Karpas-422 (cell line): ENCODE data around the gene NRXN3. TPM values are rescaled to one million over a fixed set of nuclear protein-coding genes. Genes with fewer than 3 reads are reported as not detected.

Source experiments
- DNase-seq: peaks from one replicate; pipeline ENCODE4 v3.0.0-alpha.2; 2015
- H2AFZ ChIP-seq: fragments of 200-600 bp; sonication (generic); 2 replicates; pipeline ENCODE4 v1.6.1; 2014; ENCODE audit warnings: antibody characterized with exemption, low read length, mixed read lengths
- H3K27ac ChIP-seq: fragments of 200-600 bp; sonication (generic); 2 replicates; pipeline ENCODE4 v1.5.1; 2014; ENCODE audit warnings: mild to moderate bottlenecking, low read length, moderate library complexity
- H3K27me3 ChIP-seq: fragments of 200-600 bp; sonication (generic); 2 replicates; pipeline ENCODE4 v1.6.1; 2014; ENCODE audit warnings: low read length, mixed read lengths
- H3K36me3 ChIP-seq: fragments of 200-600 bp; sonication (generic); 2 replicates; pipeline ENCODE4 v1.6.1; 2014; ENCODE audit warnings: low read length, mixed read lengths; ENCODE audit not compliant: insufficient read depth
- H3K4me1 ChIP-seq: fragments of 200-600 bp; sonication (generic); 2 replicates; pipeline ENCODE4 v1.6.1; 2014; ENCODE audit warnings: mild to moderate bottlenecking, low read length, mixed read lengths
- H3K4me2 ChIP-seq: fragments of 200-600 bp; sonication (generic); 2 replicates; pipeline ENCODE4 v1.6.1; 2014; ENCODE audit warnings: low read length, low read depth, mild to moderate bottlenecking; ENCODE audit not compliant: poor library complexity, severe bottlenecking
- H3K4me3 ChIP-seq: fragments of 200-600 bp; sonication (generic); 2 replicates; pipeline ENCODE4 v1.5.1; 2014; ENCODE audit warnings: mild to moderate bottlenecking, antibody characterized with exemption, low read length, mixed read lengths
- H3K79me2 ChIP-seq: fragments of 200-600 bp; sonication (generic); 2 replicates; pipeline ENCODE4 v1.6.1; 2014; ENCODE audit warnings: mild to moderate bottlenecking, low read length, mixed read lengths
- H3K9ac ChIP-seq: fragments of 200-600 bp; sonication (generic); 2 replicates; pipeline ENCODE4 v1.6.0; 2014; ENCODE audit warnings: low read length
- H3K9me2 ChIP-seq: fragments of 200-600 bp; sonication (generic), shearing (Covaris generic); replicated peaks from 2 replicates; pipeline ENCODE4 v1.6.0; 2014; ENCODE audit warnings: mild to moderate bottlenecking, low read length, moderate library complexity; ENCODE audit not compliant: insufficient read depth
- H3K9me3 ChIP-seq: fragments of 300-700, 200-600 bp; sonication (generic); 2 replicates; pipeline ENCODE4 v1.6.1; 2014; ENCODE audit warnings: low read length, mixed read lengths
- H4K20me1 ChIP-seq: fragments of 200-600 bp; sonication (generic); 2 replicates; pipeline ENCODE4 v1.6.1; 2014; ENCODE audit warnings: mild to moderate bottlenecking, antibody characterized with exemption, low read length, low read depth; ENCODE audit not compliant: insufficient read depth
- total RNA-seq: library from RNA; depleted of rRNA; stranded (reverse); fragments of >200 nt; shearing (Covaris generic); gene quantifications from 2 replicates; pipeline ENCODE4 v1.2.3, GENCODE V29; 2014; ENCODE audit warnings: low replicate concordance

Gene NRXN3
- total RNA-seq, 1 experiment from 2014 or later, result not detected

DNA sequence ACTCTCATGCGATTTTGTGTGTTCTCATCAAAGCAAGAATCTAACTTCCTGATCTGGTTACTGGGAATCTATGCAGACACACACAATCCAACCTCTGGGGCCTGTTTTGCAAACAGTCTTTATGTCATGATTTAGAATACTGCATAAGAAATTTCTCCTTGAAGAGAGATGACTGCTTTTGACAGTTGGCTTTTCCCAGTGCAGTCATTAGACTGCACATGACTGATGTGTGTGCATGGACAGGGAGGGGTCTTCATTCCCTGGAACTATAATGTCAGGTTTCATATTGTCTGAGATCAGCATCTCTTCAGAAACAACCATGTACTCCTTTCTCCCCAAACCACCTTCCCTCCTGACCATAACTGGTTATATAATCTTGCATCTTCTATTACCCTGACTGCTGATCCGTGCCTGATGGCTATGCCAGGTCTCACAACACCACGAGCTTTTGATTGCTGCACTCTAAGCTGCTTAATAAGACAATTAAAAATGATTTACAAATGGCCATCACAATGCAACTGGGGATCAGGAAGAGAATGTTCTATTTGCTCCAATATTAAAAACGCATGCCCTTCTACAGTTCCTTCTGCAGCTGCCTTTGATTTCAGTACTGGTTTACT lies 995.4 kb downstream of the NRXN3 start:
- H3K4me1 ChIP-seq, result no peaks in the 10 kb centered on the region
- H4K20me1 ChIP-seq, result no peaks in the 10 kb centered on the region
- no peaks in the 10 kb centered on the region for H3K9me2 ChIP-seq
- H3K4me3 ChIP-seq, result no peak overlapping the region
- no peaks in the 10 kb centered on the region for H3K27me3 ChIP-seq
- no peak overlapping the region for H2AFZ ChIP-seq
- H3K36me3 ChIP-seq, result no peaks in the 10 kb centered on the region
- no peak overlapping the region for H3K27ac ChIP-seq
- no peak for DNase-seq
- H3K79me2 ChIP-seq, result no peaks in the 10 kb centered on the region
- no peak overlapping the region for H3K9ac ChIP-seq
- no peak overlapping the region for H3K4me2 ChIP-seq
- peaks cover 5% of the 10 kb centered on the region; the same call in 1 of the 2 replicates for H3K9me3 ChIP-seq

DNA sequence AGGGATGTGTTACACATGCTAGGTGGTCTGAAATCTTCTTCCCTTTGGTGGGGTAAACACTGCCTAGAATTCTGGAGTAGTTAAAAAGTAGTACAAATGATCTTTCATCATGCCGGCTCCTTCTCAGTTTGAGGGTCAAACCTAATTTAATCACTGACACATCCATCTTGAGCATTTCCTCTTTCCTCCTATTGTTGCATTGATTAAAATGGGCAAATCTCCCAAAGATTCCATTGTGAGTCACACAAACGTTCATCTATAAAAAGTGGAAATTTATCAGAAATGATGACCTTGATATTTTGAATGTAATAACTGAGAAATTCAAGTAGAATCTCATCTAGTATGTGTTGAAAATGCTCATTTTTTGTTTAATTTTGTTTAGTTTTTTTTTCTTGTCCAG lies 996.0 kb downstream of the NRXN3 start:
- Histone ChIP-seq H3K9me3 (peaks cover 5% of the 10 kb centered on the region; the same call in 1 of the 2 replicates), H3K36me3 (no peaks in the 10 kb centered on the region), H3K79me2 (no peaks in the 10 kb centered on the region), H4K20me1 (no peaks in the 10 kb centered on the region), H3K4me2 (no peak overlapping the region), H3K4me3 (no peak overlapping the region), H3K27me3 (no peaks in the 10 kb centered on the region), H2AFZ (no peak overlapping the region), H3K9me2 (no peaks in the 10 kb centered on the region), H3K27ac (no peak overlapping the region), H3K4me1 (no peaks in the 10 kb centered on the region), H3K9ac (no peak overlapping the region)
- DNase-seq, result no peak

DNA sequence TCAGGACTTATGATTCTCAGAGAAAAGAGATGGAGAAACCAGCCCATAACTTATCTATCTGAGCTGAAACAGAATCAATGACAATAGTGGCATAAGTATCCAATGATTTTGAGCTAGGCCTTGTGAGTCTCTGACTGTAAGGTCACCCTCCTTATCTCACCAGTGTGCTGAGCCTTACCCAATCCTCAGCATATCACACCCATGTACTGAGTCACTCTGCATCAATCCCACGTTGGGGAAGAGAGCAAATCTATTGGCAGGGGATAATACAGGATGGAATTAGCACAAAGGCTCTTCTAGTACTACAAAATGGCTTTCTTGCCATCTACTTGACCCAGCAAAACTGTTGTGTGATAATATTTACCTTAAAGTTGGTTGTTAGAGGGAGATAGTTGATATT lies 997.8 kb downstream of the NRXN3 start:
- H3K4me2 ChIP-seq, result no peak overlapping the region
- no peaks in the 10 kb centered on the region for H3K27me3 ChIP-seq
- no peaks in the 10 kb centered on the region for H3K4me1 ChIP-seq
- no peak for DNase-seq
- no peak overlapping the region for H3K9ac ChIP-seq
- H2AFZ ChIP-seq, result no peak overlapping the region
- H3K9me2 ChIP-seq, result no peaks in the 10 kb centered on the region
- no peak overlapping the region for H3K27ac ChIP-seq
- no peaks in the 10 kb centered on the region for H4K20me1 ChIP-seq
- no peaks in the 10 kb centered on the region for H3K79me2 ChIP-seq
- no peaks in the 10 kb centered on the region for H3K36me3 ChIP-seq
- H3K9me3 ChIP-seq, result no peaks in the 10 kb centered on the region
- no peak overlapping the region for H3K4me3 ChIP-seq

DNA sequence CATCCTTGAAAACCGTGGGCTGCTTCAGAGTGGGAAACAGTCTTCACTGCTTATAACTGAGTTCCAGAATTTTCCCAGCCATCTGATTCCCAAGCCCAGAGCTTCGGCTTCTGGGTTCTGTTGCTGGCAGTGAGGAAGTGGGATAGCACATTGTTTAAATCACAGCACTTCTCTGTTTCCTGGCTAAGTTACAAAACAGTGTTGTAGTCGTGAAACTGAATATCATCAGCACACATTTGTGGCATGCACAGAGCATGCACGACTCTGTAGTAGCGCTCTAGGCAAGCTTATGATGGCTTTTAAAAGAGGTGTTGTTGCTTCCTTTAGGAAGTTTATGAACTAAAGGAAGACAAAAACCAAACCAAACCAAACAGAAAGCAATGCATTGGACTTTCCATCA lies 1005.5 kb downstream of the NRXN3 start:
- Histone ChIP-seq H3K9ac (no peak overlapping the region), H3K79me2 (no peaks in the 10 kb centered on the region), H3K27ac (no peak overlapping the region), H3K27me3 (no peaks in the 10 kb centered on the region), H3K4me3 (no peak overlapping the region), H4K20me1 (no peaks in the 10 kb centered on the region), H3K9me2 (no peaks in the 10 kb centered on the region), H3K9me3 (no peaks in the 10 kb centered on the region), H3K4me2 (no peak overlapping the region), H2AFZ (no peak overlapping the region), H3K36me3 (no peaks in the 10 kb centered on the region), H3K4me1 (no peaks in the 10 kb centered on the region)
- DNase-seq, result no peak

DNA sequence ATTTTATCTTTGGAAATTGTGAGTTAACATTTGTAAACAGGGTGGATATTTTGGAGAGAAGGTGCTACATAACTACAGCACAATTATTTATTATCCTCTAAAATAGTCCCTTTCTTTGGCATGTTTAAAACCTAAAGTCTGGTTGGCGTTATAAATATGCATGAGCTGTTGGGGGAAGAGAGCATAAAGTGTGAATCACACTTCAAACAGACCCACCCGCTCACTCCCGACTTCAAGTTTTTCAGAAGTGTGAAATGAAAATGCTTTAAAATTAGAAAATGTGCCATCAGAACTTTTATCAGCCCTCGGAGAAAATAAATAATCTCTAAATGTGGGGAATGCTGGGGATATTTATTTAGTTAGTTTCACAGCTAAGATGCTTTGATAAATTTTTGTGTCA lies 1006.9 kb downstream of the NRXN3 start:
- no peaks in the 10 kb centered on the region for H3K79me2 ChIP-seq
- no peak overlapping the region for H2AFZ ChIP-seq
- no peaks in the 10 kb centered on the region for H3K9me2 ChIP-seq
- no peak overlapping the region for H3K27ac ChIP-seq
- no peak for DNase-seq
- no peak overlapping the region for H3K4me3 ChIP-seq
- no peaks in the 10 kb centered on the region for H3K4me1 ChIP-seq
- no peaks in the 10 kb centered on the region for H3K9me3 ChIP-seq
- H3K36me3 ChIP-seq, result no peaks in the 10 kb centered on the region
- no peaks in the 10 kb centered on the region for H3K27me3 ChIP-seq
- no peak overlapping the region for H3K4me2 ChIP-seq
- H3K9ac ChIP-seq, result no peak overlapping the region
- H4K20me1 ChIP-seq, result no peaks in the 10 kb centered on the region

DNA sequence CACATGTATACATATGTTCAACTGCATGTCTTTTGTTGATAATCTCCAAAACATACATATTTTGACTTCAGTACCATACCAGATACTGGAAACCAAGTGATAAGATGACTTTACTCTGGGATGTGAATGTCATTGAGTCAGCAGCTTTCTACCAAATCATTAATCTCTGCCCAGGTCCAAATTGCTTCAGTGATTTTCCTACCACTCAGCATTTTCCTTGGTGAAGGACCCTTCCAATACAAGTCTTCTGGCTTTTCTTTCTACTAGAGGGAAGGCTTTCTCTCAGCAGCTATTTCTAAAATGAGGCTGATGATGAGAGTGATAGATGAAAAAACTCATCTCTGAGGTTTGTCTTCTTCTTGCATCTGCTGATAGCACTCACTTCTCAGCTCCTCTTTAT lies 1008.5 kb downstream of the NRXN3 start:
- Histone ChIP-seq H3K79me2 (no peaks in the 10 kb centered on the region), H3K36me3 (no peaks in the 10 kb centered on the region), H3K9ac (no peak overlapping the region), H3K4me2 (no peak overlapping the region), H3K27me3 (no peaks in the 10 kb centered on the region), H3K27ac (no peak overlapping the region), H3K9me2 (no peaks in the 10 kb centered on the region), H2AFZ (no peak overlapping the region), H3K9me3 (no peaks in the 10 kb centered on the region), H3K4me3 (no peak overlapping the region), H3K4me1 (no peaks in the 10 kb centered on the region), H4K20me1 (no peaks in the 10 kb centered on the region)
- DNase-seq, result no peak

DNA sequence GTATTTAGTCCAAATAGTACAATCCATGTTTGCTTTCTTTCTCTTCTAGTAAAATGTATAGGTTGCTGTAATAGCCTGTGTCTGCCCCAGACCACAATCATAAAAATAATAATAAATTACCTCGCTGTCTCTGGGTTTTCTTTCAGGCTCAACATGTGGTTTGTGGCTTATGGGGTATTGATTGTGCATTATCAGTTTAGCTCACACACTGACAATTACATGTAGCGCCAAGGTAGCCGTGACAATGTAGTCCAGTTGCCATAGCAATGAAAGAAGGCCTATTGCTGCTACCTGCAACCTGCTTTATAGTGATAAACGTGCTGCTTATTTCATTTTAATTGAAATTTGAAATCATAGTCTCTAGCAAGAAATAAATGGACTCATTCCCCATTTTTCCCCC lies 1009.8 kb downstream of the NRXN3 start:
- H3K9me2 ChIP-seq, result no peaks in the 10 kb centered on the region
- no peaks in the 10 kb centered on the region for H3K36me3 ChIP-seq
- H4K20me1 ChIP-seq, result no peaks in the 10 kb centered on the region
- no peaks in the 10 kb centered on the region for H3K9me3 ChIP-seq
- H3K27me3 ChIP-seq, result no peaks in the 10 kb centered on the region
- no peak overlapping the region for H2AFZ ChIP-seq
- no peaks in the 10 kb centered on the region for H3K79me2 ChIP-seq
- H3K4me3 ChIP-seq, result no peak overlapping the region
- H3K4me2 ChIP-seq, result no peak overlapping the region
- H3K4me1 ChIP-seq, result no peaks in the 10 kb centered on the region
- no peak overlapping the region for H3K9ac ChIP-seq
- no peak overlapping the region for H3K27ac ChIP-seq
- DNase-seq, result no peak

DNA sequence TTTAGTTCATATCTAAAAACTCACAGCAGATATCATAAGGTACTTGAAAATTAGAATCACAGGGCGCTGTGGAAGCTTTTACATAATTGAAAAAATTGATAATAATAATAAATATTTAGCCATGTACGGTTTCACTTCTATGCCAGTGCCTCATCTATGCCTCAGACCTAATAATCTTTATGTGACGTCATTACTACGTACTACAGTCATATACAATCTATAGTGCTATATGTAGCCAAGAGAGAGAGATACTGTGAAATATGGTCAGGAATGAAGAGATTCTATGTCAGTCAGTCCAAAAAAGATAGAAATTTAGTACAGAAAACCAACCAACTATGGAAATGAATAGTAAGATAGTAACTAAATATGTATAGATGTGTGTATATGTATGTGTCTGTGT lies 1010.5 kb downstream of the NRXN3 start:
- Histone ChIP-seq H3K4me3 (no peak overlapping the region), H3K27me3 (no peaks in the 10 kb centered on the region), H3K9ac (no peak overlapping the region), H3K27ac (no peak overlapping the region), H3K9me2 (no peaks in the 10 kb centered on the region), H4K20me1 (no peaks in the 10 kb centered on the region), H3K9me3 (no peaks in the 10 kb centered on the region), H3K36me3 (no peaks in the 10 kb centered on the region), H2AFZ (no peak overlapping the region), H3K4me1 (no peaks in the 10 kb centered on the region), H3K79me2 (no peaks in the 10 kb centered on the region), H3K4me2 (no peak overlapping the region)
- DNase-seq, result no peak

DNA sequence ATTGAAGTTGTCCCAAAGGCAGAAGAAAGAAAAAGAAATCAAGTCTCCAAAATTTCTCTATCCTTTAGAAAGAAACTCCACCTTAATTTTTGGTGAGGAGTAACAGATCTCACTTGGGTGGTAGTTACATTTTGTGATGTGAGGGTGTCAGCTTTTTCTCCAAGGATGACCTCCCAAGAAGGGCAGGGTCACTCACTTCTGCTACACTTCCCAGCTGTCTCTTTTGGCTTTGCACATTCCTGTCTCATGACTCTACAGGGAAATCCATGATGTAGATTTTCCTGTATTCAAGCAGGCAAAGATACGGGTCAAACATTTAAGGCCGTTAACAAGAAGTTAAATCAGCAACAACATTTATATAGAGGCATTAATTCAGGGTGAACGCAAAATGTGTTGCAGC lies 1016.4 kb downstream of the NRXN3 start:
- no peak for DNase-seq
- Histone ChIP-seq H4K20me1 (no peaks in the 10 kb centered on the region), H3K36me3 (no peaks in the 10 kb centered on the region), H3K9ac (no peak overlapping the region), H3K9me3 (no peaks in the 10 kb centered on the region; the same call in 1 of the 2 replicates), H3K79me2 (no peaks in the 10 kb centered on the region), H3K9me2 (no peaks in the 10 kb centered on the region), H3K27ac (no peak overlapping the region), H2AFZ (no peak overlapping the region), H3K4me2 (no peak overlapping the region), H3K4me3 (no peak overlapping the region), H3K4me1 (no peaks in the 10 kb centered on the region), H3K27me3 (no peaks in the 10 kb centered on the region)
